ENCODE measurements around the gene RFTN1. TPM values are rescaled to one million over a fixed set of nuclear protein-coding genes. Genes with fewer than 3 reads are reported as not detected.

Gene RFTN1
- total and polyA plus RNA-seq, 10 of the 15 experiments (the other 5 are each of a cell fraction or from before 2014, with no cell fraction given) = 20.6 to 213 (median 147) TPM

DNA sequence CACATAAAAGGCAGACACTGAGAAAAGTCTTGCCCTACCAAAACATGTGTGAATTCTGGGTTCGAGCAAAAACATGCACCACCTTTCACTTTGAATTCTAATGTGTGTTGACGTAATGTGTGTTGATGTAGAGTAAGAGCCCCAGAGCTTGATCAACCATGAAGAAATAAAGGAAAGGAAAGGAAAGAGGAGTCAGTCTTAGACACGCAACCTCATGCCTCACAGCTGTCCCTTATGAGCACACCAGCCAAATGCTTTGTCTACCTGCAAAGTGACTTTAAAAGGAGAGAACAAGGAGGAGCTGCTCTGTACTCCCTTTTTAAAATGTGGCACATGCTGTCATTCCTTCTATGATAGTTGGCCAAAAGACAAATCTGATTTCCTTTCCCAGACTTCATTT lies 80.8 kb downstream of the RFTN1 start (continued):
- TF ChIP-seq, protein P1, sequence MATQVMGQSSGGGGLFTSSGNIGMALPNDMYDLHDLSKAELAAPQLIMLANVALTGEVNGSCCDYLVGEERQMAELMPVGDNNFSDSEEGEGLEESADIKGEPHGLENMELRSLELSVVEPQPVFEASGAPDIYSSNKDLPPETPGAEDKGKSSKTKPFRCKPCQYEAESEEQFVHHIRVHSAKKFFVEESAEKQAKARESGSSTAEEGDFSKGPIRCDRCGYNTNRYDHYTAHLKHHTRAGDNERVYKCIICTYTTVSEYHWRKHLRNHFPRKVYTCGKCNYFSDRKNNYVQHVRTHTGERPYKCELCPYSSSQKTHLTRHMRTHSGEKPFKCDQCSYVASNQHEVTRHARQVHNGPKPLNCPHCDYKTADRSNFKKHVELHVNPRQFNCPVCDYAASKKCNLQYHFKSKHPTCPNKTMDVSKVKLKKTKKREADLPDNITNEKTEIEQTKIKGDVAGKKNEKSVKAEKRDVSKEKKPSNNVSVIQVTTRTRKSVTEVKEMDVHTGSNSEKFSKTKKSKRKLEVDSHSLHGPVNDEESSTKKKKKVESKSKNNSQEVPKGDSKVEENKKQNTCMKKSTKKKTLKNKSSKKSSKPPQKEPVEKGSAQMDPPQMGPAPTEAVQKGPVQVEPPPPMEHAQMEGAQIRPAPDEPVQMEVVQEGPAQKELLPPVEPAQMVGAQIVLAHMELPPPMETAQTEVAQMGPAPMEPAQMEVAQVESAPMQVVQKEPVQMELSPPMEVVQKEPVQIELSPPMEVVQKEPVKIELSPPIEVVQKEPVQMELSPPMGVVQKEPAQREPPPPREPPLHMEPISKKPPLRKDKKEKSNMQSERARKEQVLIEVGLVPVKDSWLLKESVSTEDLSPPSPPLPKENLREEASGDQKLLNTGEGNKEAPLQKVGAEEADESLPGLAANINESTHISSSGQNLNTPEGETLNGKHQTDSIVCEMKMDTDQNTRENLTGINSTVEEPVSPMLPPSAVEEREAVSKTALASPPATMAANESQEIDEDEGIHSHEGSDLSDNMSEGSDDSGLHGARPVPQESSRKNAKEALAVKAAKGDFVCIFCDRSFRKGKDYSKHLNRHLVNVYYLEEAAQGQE (IDR thresholded peaks at IDR 0.05; ENCODE audit: low read depth, low read length) = no peak
- TF ChIP-seq CEBPB (IDR thresholded peaks at IDR 0.05; ENCODE audit: borderline replicate concordance in 1 of 2, low read depth in 2 of 2, low read length in 2 of 2) = no peak
- peak; percentile 46; the same call in 1 of the 2 replicates for TF ChIP-seq TCF12 (IDR thresholded peaks at IDR 0.05; ENCODE audit: low read depth, low read length)
- no peak for TF ChIP-seq CBX3 (IDR thresholded peaks at IDR 0.05; ENCODE audit: borderline replicate concordance, low read depth)
- TF ChIP-seq SIN3A (IDR thresholded peaks at IDR 0.05; ENCODE audit: low read depth, low read length) = no peak
- TF ChIP-seq BCLAF1 (IDR thresholded peaks at IDR 0.05) = no peak
